ENCODE results near the gene COMMD1. TPM values are rescaled to one million over a fixed set of nuclear protein-coding genes. Genes with fewer than 3 reads are reported as not detected.

Gene COMMD1
- total RNA-seq, 4 donors from 2014 or later: 38.4 to 56.6 (median 40.6) TPM

DNA sequence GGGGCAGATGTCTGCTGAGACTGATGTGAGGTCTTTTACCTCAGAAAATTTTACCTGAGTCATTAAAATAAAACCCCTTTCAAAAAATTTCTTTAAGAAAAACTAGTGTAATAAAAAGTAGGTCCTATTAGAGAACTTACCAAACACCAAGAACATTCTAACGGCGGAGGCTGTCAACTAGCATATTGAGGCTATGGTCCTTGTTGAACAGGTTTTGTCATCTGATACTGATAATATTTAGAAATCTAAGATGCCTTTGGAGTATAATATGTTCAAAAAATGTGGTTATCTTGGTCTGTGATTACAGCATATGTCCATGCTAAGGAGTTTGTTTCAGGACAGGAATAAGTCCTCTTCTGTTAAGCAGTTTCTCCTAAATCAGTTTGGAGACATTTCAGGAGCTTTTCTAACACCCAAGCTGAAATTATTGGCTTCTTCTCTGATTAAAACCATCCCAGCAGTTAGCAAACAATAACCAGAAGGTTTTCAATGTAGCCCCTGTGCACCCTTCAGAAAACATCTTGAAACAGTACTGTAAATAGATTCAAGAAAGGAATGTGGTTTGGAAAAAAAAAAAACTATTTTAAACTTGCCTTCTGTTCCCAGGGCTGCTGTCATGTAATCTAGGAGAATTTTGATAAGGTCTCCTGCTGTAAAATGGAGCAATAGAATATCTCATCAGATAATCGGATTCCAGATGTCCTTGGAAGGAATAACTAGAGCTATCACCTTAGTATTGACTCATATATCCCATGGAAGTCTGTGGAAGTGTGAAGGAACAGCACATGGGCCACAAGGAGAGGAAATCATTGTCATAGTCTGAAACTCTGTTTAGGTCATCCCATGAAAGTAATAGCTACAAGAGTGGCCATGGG lies 231.7 kb downstream of the COMMD1 start:
- TF ChIP-seq, protein P1, sequence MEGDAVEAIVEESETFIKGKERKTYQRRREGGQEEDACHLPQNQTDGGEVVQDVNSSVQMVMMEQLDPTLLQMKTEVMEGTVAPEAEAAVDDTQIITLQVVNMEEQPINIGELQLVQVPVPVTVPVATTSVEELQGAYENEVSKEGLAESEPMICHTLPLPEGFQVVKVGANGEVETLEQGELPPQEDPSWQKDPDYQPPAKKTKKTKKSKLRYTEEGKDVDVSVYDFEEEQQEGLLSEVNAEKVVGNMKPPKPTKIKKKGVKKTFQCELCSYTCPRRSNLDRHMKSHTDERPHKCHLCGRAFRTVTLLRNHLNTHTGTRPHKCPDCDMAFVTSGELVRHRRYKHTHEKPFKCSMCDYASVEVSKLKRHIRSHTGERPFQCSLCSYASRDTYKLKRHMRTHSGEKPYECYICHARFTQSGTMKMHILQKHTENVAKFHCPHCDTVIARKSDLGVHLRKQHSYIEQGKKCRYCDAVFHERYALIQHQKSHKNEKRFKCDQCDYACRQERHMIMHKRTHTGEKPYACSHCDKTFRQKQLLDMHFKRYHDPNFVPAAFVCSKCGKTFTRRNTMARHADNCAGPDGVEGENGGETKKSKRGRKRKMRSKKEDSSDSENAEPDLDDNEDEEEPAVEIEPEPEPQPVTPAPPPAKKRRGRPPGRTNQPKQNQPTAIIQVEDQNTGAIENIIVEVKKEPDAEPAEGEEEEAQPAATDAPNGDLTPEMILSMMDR (IDR thresholded peaks at IDR 0.05): no peak
- DNase-seq (ENCODE audit: low spot score): no peak
- ATAC-seq (ENCODE audit: low FRiP score): no peak

DNA sequence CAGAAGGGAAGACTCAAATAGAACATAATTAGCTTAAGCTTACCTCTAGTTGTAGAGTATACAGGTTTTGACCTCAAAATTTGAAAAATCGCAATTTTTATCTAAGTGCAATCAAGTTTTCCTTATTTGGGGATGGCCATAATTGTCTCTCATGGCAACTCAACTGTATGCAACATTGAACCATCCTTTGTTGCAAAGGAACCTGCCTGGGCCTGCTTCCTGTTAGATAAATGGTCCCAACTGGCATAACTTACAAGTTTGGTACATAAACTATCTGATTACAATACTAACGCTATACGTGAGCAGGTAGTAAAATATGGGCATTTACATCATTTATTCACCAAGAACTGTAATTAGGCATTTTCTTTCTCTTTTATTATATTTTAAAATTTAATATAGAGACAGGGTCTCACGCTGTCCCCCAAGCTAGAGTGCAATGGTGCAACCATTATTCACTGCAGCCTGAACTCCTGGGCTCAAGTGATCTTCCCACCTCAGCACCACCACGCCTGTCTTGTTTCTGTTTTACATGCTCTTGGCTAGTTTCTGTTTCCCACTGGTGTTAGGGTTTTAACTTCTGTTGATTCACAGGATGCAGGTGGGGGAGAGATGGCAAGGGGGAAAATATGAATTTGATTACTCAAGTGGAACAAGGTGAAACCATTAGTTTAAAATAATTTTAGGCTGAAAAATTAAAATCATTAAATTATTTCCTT lies 235.1 kb downstream of the COMMD1 start:
- TF ChIP-seq, protein P1 (IDR thresholded peaks at IDR 0.05): no peak
- DNase-seq (ENCODE audit: low spot score) (no peak), ATAC-seq (ENCODE audit: low FRiP score) (no peak)

- DNase-seq (ENCODE audit: low spot score): no peak
- no peak for ATAC-seq (ENCODE audit: low FRiP score)
- TF ChIP-seq, protein P1 (IDR thresholded peaks at IDR 0.05): no peak
These were observed 235.8 kb downstream of the COMMD1 start for GRCh38 chr2:62141142-62141740.

GRCh38 chr2:62142054-62142453 lies 236.6 kb downstream of the COMMD1 start:
- no peak for ATAC-seq (ENCODE audit: low FRiP score)
- TF ChIP-seq, protein P1 (IDR thresholded peaks at IDR 0.05): no peak
- DNase-seq (ENCODE audit: low spot score): no peak

GRCh38 chr2:62143696-62144095 lies 238.2 kb downstream of the COMMD1 start:
- ATAC-seq (ENCODE audit: low FRiP score) (no peak), DNase-seq (ENCODE audit: low spot score) (no peak)
- TF ChIP-seq, protein P1 (IDR thresholded peaks at IDR 0.05): no peak

- ATAC-seq (ENCODE audit: low FRiP score) (no peak), DNase-seq (ENCODE audit: low spot score) (no peak)
- TF ChIP-seq, protein P1 (IDR thresholded peaks at IDR 0.05): no peak
These were observed 239.4 kb downstream of the COMMD1 start for GRCh38 chr2:62144689-62145477.
